GM19397 (cell line): ENCODE measurements around the gene RMI2.

ENCODE experiments used
- ATAC-seq: cut with Tn5 transposase; IDR thresholded peaks from one replicate; pipeline ENCODE4 v1.9.1; 2021; ENCODE audit warnings: mild to moderate bottlenecking, moderate library complexity; ENCODE audit not compliant: unreplicated experiment

RMI2 gene

GRCh38 chr16:11379420-11379819, 34.2 kb downstream of the RMI2 start:
- ATAC-seq: no peak

- ATAC-seq: no peak
These were observed 35.6 kb downstream of the RMI2 start for GRCh38 chr16:11380836-11381235.

GRCh38 chr16:11383481-11384183, 38.4 kb downstream of the RMI2 start:
- ATAC-seq: no peak

- ATAC-seq: no peak
These were observed 39.1 kb downstream of the RMI2 start for GRCh38 chr16:11384184-11384955.

GRCh38 chr16:11384956-11385586, 39.8 kb downstream of the RMI2 start:
- ATAC-seq: no peak

GRCh38 chr16:11386054-11386680, 40.9 kb downstream of the RMI2 start:
- ATAC-seq: no peak

- ATAC-seq: no peak
These were observed 41.7 kb downstream of the RMI2 start for GRCh38 chr16:11386791-11387546.

- no peak for ATAC-seq
These were observed 43.8 kb downstream of the RMI2 start for GRCh38 chr16:11389083-11389482.

- no peak for ATAC-seq
These were observed 44.6 kb downstream of the RMI2 start for GRCh38 chr16:11389631-11390565.

GRCh38 chr16:11390573-11391495, 45.6 kb downstream of the RMI2 start:
- no peak for ATAC-seq

GRCh38 chr16:11391576-11391975, 46.3 kb downstream of the RMI2 start:
- no peak for ATAC-seq

GRCh38 chr16:11392041-11392581, 46.9 kb downstream of the RMI2 start:
- no peak for ATAC-seq

GRCh38 chr16:11393366-11393765, 48.1 kb downstream of the RMI2 start:
- no peak for ATAC-seq

- no peak for ATAC-seq
These were observed 48.8 kb downstream of the RMI2 start for GRCh38 chr16:11393861-11394592.

GRCh38 chr16:11394593-11394960, 49.3 kb downstream of the RMI2 start:
- ATAC-seq: no peak

- no peak for ATAC-seq
These were observed 50.0 kb downstream of the RMI2 start for GRCh38 chr16:11395008-11395948.

- ATAC-seq: no peak
These were observed 50.6 kb downstream of the RMI2 start for GRCh38 chr16:11395949-11396240.
